Left ventricle myocardium inferior (tissue), 1 donor: ENCODE results near the gene KLHL29. TPM values are rescaled to one million over a fixed set of nuclear protein-coding genes. Genes with fewer than 3 reads are reported as not detected.

Experiments used
- DNase-seq: peaks from one replicate; pipeline ENCODE4 v3.0.0-alpha.2; 2020
- H3K27ac ChIP-seq: fragments of 200-600 bp; replicated peaks from 2 replicates; pipeline ENCODE4 v1.8.0; 2021
- H3K27me3 ChIP-seq: fragments of 200-600 bp; 2 replicates; pipeline ENCODE4 v1.8.0; 2021; ENCODE audit warnings: low read depth
- H3K36me3 ChIP-seq: fragments of 200-600 bp; 2 replicates; pipeline ENCODE4 v1.8.0; 2021
- H3K4me1 ChIP-seq: fragments of 200-600 bp; 2 replicates; pipeline ENCODE4 v1.8.0; 2021
- H3K4me3 ChIP-seq: fragments of 200-600 bp; 2 replicates; pipeline ENCODE4 v1.8.0; 2021; ENCODE audit warnings: mild to moderate bottlenecking, moderate library complexity
- H3K9me3 ChIP-seq: fragments of 200-600 bp; replicated peaks from 2 replicates; pipeline ENCODE4 v1.8.0; 2021
- CTCF ChIP-seq: fragments of 200-600 bp; IDR thresholded peaks from 2 replicates; pipeline ENCODE4 v1.8.0; 2021; ENCODE audit warnings: antibody characterized with exemption, mild to moderate bottlenecking, borderline replicate concordance
- intact Hi-C: fragments of 100-400 bp; cut with micrococcal nuclease; formaldehyde crosslinking; loops from one replicate; pipeline ENCODE4 v1.11.0; 2022
- total RNA-seq: library from RNA; stranded (reverse); fragmentation: NEBNext Ultra II Directional; extraction: Animal tissue kit (Norgen Biotek cat#: 25700); gene quantifications from one replicate; pipeline ENCODE4 v1.2.1, GENCODE V29; 2021
- donor health status: DM: no; HTN: yes; CAD: no; lungs with severe emphysema.

The KLHL29 gene
- total RNA-seq, 1 donor from 2014 or later, result 1.1 TPM

- DNase-seq, result no peak
- Histone ChIP-seq H3K27ac (no peak overlapping the region), H3K36me3 (no peaks in the 10 kb centered on the region), H3K4me1 (no peaks in the 10 kb centered on the region), H3K4me3 (no peak overlapping the region), H3K9me3 (no peaks in the 10 kb centered on the region), H3K27me3 (peaks cover 4% of the 10 kb centered on the region)
- no peak for TF ChIP-seq CTCF
- intact Hi-C loops, result no loop called here
Measured at GRCh38 chr2:23534771-23535170, 149.8 kb downstream of the KLHL29 start.

- H3K27me3 ChIP-seq, result peaks cover 8% of the 10 kb centered on the region
- no peak overlapping the region for H3K27ac ChIP-seq
- no peaks in the 10 kb centered on the region for H3K36me3 ChIP-seq
- no peak for TF ChIP-seq CTCF
- H3K4me3 ChIP-seq, result no peak overlapping the region
- DNase-seq, result no peak
- intact Hi-C loops, result no loop called here
- no peaks in the 10 kb centered on the region for H3K9me3 ChIP-seq
- peaks cover 12% of the 10 kb centered on the region for H3K4me1 ChIP-seq
Measured at GRCh38 chr2:23536326-23536725, 151.3 kb downstream of the KLHL29 start.

GRCh38 chr2:23537991-23538390 is 153.0 kb downstream of the KLHL29 start:
- Histone ChIP-seq H3K27me3 (peaks cover 11% of the 10 kb centered on the region), H3K4me3 (no peak overlapping the region), H3K27ac (no peak overlapping the region), H3K36me3 (no peaks in the 10 kb centered on the region), H3K9me3 (no peaks in the 10 kb centered on the region), H3K4me1 (peaks cover 26% of the 10 kb centered on the region)
- DNase-seq, result no peak
- TF ChIP-seq CTCF, result no peak
- intact Hi-C loops, result no loop called here

GRCh38 chr2:23538566-23538965 is 153.6 kb downstream of the KLHL29 start:
- no peak for TF ChIP-seq CTCF
- H3K9me3 ChIP-seq, result no peaks in the 10 kb centered on the region
- H3K4me3 ChIP-seq, result no peak overlapping the region
- intact Hi-C loops, result no loop called here
- peaks cover 17% of the 10 kb centered on the region for H3K27me3 ChIP-seq
- H3K36me3 ChIP-seq, result no peaks in the 10 kb centered on the region
- H3K27ac ChIP-seq, result no peak overlapping the region
- peaks cover 26% of the 10 kb centered on the region for H3K4me1 ChIP-seq
- no peak for DNase-seq

GRCh38 chr2:23540804-23541360 is 155.9 kb downstream of the KLHL29 start:
- Histone ChIP-seq H3K27ac (peak overlapping the region; percentile 53), H3K4me3 (no peak overlapping the region), H3K27me3 (peaks cover 39% of the 10 kb centered on the region), H3K36me3 (no peaks in the 10 kb centered on the region), H3K4me1 (peaks cover 26% of the 10 kb centered on the region), H3K9me3 (no peaks in the 10 kb centered on the region)
- intact Hi-C loops, result no loop called here
- no peak for TF ChIP-seq CTCF
- DNase-seq, result no peak
